H9 (cell line): Measurements from ENCODE around the gene NAA10. TPM values are rescaled to one million over a fixed set of nuclear protein-coding genes. Genes with fewer than 3 reads are reported as not detected.

Source experiments
- DNase-seq: peaks from one replicate; pipeline ENCODE4 v3.0.0-alpha.2; 2017
- H2AFZ ChIP-seq: one replicate; pipeline ENCODE4 v1.6.1; 2013; ENCODE audit warnings: mild to moderate bottlenecking, low read length, control low read depth, moderate library complexity
- H2AK5ac ChIP-seq: 2 replicates; pipeline ENCODE4 v1.6.1; 2013; ENCODE audit warnings: low read length, control low read depth, mixed read lengths; ENCODE audit not compliant: insufficient read length
- H2BK120ac ChIP-seq: one replicate; pipeline ENCODE4 v1.6.1; 2013; ENCODE audit warnings: low read depth, mild to moderate bottlenecking, low read length, control low read depth, inconsistent platforms; ENCODE audit not compliant: poor library complexity, severe bottlenecking
- H2BK12ac ChIP-seq: 2 replicates; pipeline ENCODE4 v1.6.1; 2013; ENCODE audit warnings: low read length, control low read depth, mixed read lengths, low read depth; ENCODE audit not compliant: insufficient read length
- H2BK15ac ChIP-seq: 2 replicates; pipeline ENCODE4 v1.6.1; 2013; ENCODE audit warnings: low read depth, low read length, control low read depth
- H2BK20ac ChIP-seq: one replicate; pipeline ENCODE4 v1.6.1; 2013; ENCODE audit warnings: low read depth, mild to moderate bottlenecking, low read length, control low read depth, inconsistent platforms; ENCODE audit not compliant: poor library complexity, severe bottlenecking
- H2BK5ac ChIP-seq: 2 replicates; pipeline ENCODE4 v1.6.1; 2013; ENCODE audit warnings: low read length, control low read depth, mixed read lengths; ENCODE audit not compliant: insufficient read length
- H3K14ac ChIP-seq: 2 replicates; pipeline ENCODE4 v1.6.1; 2013; ENCODE audit warnings: low read length, control low read depth; ENCODE audit not compliant: insufficient read depth
- H3K18ac ChIP-seq: 2 replicates; pipeline ENCODE4 v1.6.1; 2013; ENCODE audit warnings: low read depth, mild to moderate bottlenecking, mixed read lengths, low read length, control low read depth; ENCODE audit not compliant: insufficient read length
- H3K23ac ChIP-seq: 2 replicates; pipeline ENCODE4 v1.6.1; 2013; ENCODE audit warnings: low read length, control low read depth, mixed read lengths, low read depth; ENCODE audit not compliant: insufficient read length
- H3K23me2 ChIP-seq: 2 replicates; pipeline ENCODE4 v1.6.1; 2013; ENCODE audit warnings: low read depth, mild to moderate bottlenecking, mixed read lengths, low read length, control low read depth; ENCODE audit not compliant: insufficient read length, poor library complexity, severe bottlenecking
- H3K27ac ChIP-seq: 2 replicates; pipeline ENCODE4 v1.5.1; 2013; ENCODE audit warnings: low read length, control low read depth, mixed read lengths, low read depth; ENCODE audit not compliant: insufficient read length
- H3K27me3 ChIP-seq: 2 replicates; pipeline ENCODE4 v1.6.1; 2013; ENCODE audit warnings: low read length, control low read depth, inconsistent platforms; ENCODE audit not compliant: insufficient read depth
- H3K4ac ChIP-seq: 2 replicates; pipeline ENCODE4 v1.6.1; 2013; ENCODE audit warnings: low read depth, mild to moderate bottlenecking, control low read depth, inconsistent platforms, low read length, moderate library complexity
- H3K4me1 ChIP-seq: 2 replicates; pipeline ENCODE4 v1.6.1; 2013; ENCODE audit warnings: low read length, control low read depth, inconsistent platforms; ENCODE audit not compliant: insufficient read depth
- H3K4me2 ChIP-seq: 2 replicates; pipeline ENCODE4 v1.6.1; 2013; ENCODE audit warnings: low read length, control low read depth, mixed read lengths; ENCODE audit not compliant: insufficient read length, insufficient read depth
- H3K56ac ChIP-seq: 2 replicates; pipeline ENCODE4 v1.6.1; 2013; ENCODE audit warnings: low read depth, mild to moderate bottlenecking, mixed read lengths, low read length, control low read depth; ENCODE audit not compliant: insufficient read length
- H3K79me1 ChIP-seq: 2 replicates; pipeline ENCODE4 v1.6.1; 2013; ENCODE audit warnings: low read depth, mild to moderate bottlenecking, moderate library complexity, low read length, control low read depth, inconsistent platforms; ENCODE audit not compliant: insufficient read depth, poor library complexity, severe bottlenecking
- H3K79me2 ChIP-seq: 2 replicates; pipeline ENCODE4 v1.6.1; 2013; ENCODE audit warnings: low read length, control low read depth, inconsistent platforms; ENCODE audit not compliant: insufficient read depth
- H3K9ac ChIP-seq: 2 replicates; pipeline ENCODE4 v1.6.1; 2013; ENCODE audit warnings: low read length, control low read depth, mixed read lengths; ENCODE audit not compliant: insufficient read length; ENCODE audit errors: extremely low read depth
- H3K9me3 ChIP-seq: one replicate; pipeline ENCODE4 v1.6.1; 2013; ENCODE audit warnings: low read depth, low read length, inconsistent platforms; ENCODE audit not compliant: control insufficient read depth
- H3T11ph ChIP-seq: one replicate; pipeline ENCODE4 v1.6.1; 2013; ENCODE audit warnings: mild to moderate bottlenecking, low read length, control low read depth, inconsistent platforms
- H4K20me1 ChIP-seq: one replicate; pipeline ENCODE4 v1.6.1; 2013; ENCODE audit not compliant: control insufficient read depth, insufficient read length, insufficient read depth
- H4K5ac ChIP-seq: 2 replicates; pipeline ENCODE4 v1.6.1; 2013; ENCODE audit warnings: low read depth, mild to moderate bottlenecking, mixed read lengths, low read length, control low read depth; ENCODE audit not compliant: insufficient read length
- H4K8ac ChIP-seq: replicated peaks from 2 replicates; pipeline ENCODE4 v1.6.1; 2013; ENCODE audit warnings: low read length, control low read depth, mixed read lengths, low read depth; ENCODE audit not compliant: insufficient read length
- H4K91ac ChIP-seq: 2 replicates; pipeline ENCODE4 v1.6.1; 2013; ENCODE audit warnings: low read depth, mild to moderate bottlenecking, moderate library complexity, mixed read lengths, low read length, control low read depth; ENCODE audit not compliant: insufficient read length
- H3K27ac Mint-ChIP-seq, 3 experiments: 2 replicates in 2 of 3; 3 replicates in 1 of 3; pipeline ENCODE4 v1.8.0; 2020 to 2021; ENCODE audit warnings: mixed read lengths in 3 of 3, mild to moderate bottlenecking in 1 of 3, moderate library complexity in 1 of 3
- H3K27me3 Mint-ChIP-seq: 2 replicates; pipeline ENCODE4 v1.8.0; 2021; ENCODE audit warnings: low read depth, mild to moderate bottlenecking, moderate library complexity, mixed read lengths
- H3K36me3 Mint-ChIP-seq, 3 experiments: 2 replicates in 2 of 3; 3 replicates in 1 of 3; pipeline ENCODE4 v1.8.0; 2020 to 2021; ENCODE audit warnings: low read depth in 3 of 3, mixed read lengths in 3 of 3; ENCODE audit not compliant: insufficient read depth in 1 of 3
- H3K4me1 Mint-ChIP-seq, 2 experiments: 2 replicates each; pipeline ENCODE4 v1.8.0; 2020; ENCODE audit warnings: mixed read lengths in 2 of 2
- H3K4me3 Mint-ChIP-seq, 2 experiments: 2 replicates in 1 of 2; 3 replicates in 1 of 2; pipeline ENCODE4 v1.8.0; 2020 to 2021; ENCODE audit warnings: mild to moderate bottlenecking in 2 of 2, mixed read lengths in 2 of 2, moderate library complexity in 1 of 2
- H3K9me3 Mint-ChIP-seq, 2 experiments: 2 replicates in 1 of 2; 3 replicates in 1 of 2; pipeline ENCODE4 v1.8.0; 2020; ENCODE audit warnings: mild to moderate bottlenecking in 2 of 2, mixed read lengths in 2 of 2, moderate library complexity in 1 of 2
- CTCF ChIP-seq: fragments of 200-600 bp; sonication (generic); conservative IDR thresholded peaks from 3 replicates; pipeline ENCODE4 v1.8.0; 2021; ENCODE audit warnings: antibody characterized with exemption, mild to moderate bottlenecking
- WGBS: extraction: QIAGEN DNeasy Blood & Tissue Kit; methylation state at CpG from one replicate; pipeline ENCODE4 v1.1.7; 2013; ENCODE audit warnings: missing lambda C conversion rate, low lambda C conversion rate, mixed read lengths; ENCODE audit not compliant: insufficient read length; ENCODE audit errors: extremely low coverage; 5-methylcytosine and 5-hydroxymethylcytosine counted together
- total RNA-seq: library from RNA; stranded (reverse); gene quantifications from 2 replicates; pipeline ENCODE4 v1.2.1, GENCODE V29; 2021

NAA10 gene
- total RNA-seq, 1 experiment from 2014 or later: 101 TPM

- no peak overlapping the region for H3K27ac ChIP-seq
- H3K56ac ChIP-seq: no peak overlapping the region
- no peaks in the 10 kb centered on the region for H3K23me2 ChIP-seq
- no peak overlapping the region; a peak in 1 of 5 replicates for H3K4me3 Mint-ChIP-seq
- no peaks in the 10 kb centered on the region for H3K79me2 ChIP-seq
- H3K27ac Mint-ChIP-seq: peak overlapping the region in 1 of 3 experiments; percentile 58; a peak in 1 of 7 replicates
- no peaks in the 10 kb centered on the region for H4K20me1 ChIP-seq
- H3K23ac ChIP-seq: no peak overlapping the region
- H3T11ph ChIP-seq: no peak overlapping the region
- H2AK5ac ChIP-seq: no peak overlapping the region
- H3K9ac ChIP-seq: no peak overlapping the region
- no peak for DNase-seq
- H3K18ac ChIP-seq: no peak overlapping the region
- H2BK15ac ChIP-seq: no peak overlapping the region
- no peaks in the 10 kb centered on the region for H3K27me3 ChIP-seq
- H4K91ac ChIP-seq: no peak overlapping the region
- H2BK120ac ChIP-seq: no peak overlapping the region
- no peak for TF ChIP-seq CTCF
- H2BK20ac ChIP-seq: no peak overlapping the region
- H4K5ac ChIP-seq: no peak overlapping the region
- H3K4me1 Mint-ChIP-seq: 0 out of 4 replicates have a peak, but pooled peaks cover 0 to 3% of the 10 kb centered on the region in 2 experiments
- H3K4me2 ChIP-seq: no peak overlapping the region
- peaks cover 56 to 70% of the 10 kb centered on the region in 2 experiments for H3K9me3 Mint-ChIP-seq
- no peak overlapping the region for H3K4ac ChIP-seq
- H3K79me1 ChIP-seq: no peaks in the 10 kb centered on the region
- H2BK12ac ChIP-seq: no peak overlapping the region
- H2BK5ac ChIP-seq: no peak overlapping the region
- no peaks in the 10 kb centered on the region for H3K27me3 Mint-ChIP-seq
- peaks cover 10% of the 10 kb centered on the region for H3K9me3 ChIP-seq
- WGBS: no CpG with 5 or more reads among the region's 6 CpGs
- no peaks in the 10 kb centered on the region for H3K4me1 ChIP-seq
- no peak overlapping the region for H2AFZ ChIP-seq
- H4K8ac ChIP-seq: no peak overlapping the region
- H3K36me3 Mint-ChIP-seq: peaks cover 5 to 46% (median 23%) of the 10 kb centered on the region in 3 experiments; a peak in 6 of 7 replicates
- no peak overlapping the region for H3K14ac ChIP-seq
Observed at GRCh38 chrX:153911798-153912197, 23.0 kb downstream of the NAA10 start.
